Brain microvascular endothelial cell (primary cell): ENCODE measurements around the gene ACTRT2.

Experiments used
- DNase-seq: peaks from one replicate; pipeline ENCODE4 v3.0.0-alpha.2; 2020
- H3K27ac ChIP-seq: fragments of 250-450 bp; sonication (Bioruptor Pico); 2 replicates; pipeline ENCODE4 v1.5.1; 2020; ENCODE audit warnings: mild to moderate bottlenecking, moderate library complexity
- H3K27me3 ChIP-seq: fragments of 250-450 bp; sonication (Bioruptor Pico); replicated peaks from 2 replicates; pipeline ENCODE4 v1.5.1; 2020; ENCODE audit warnings: mild to moderate bottlenecking
- H3K36me3 ChIP-seq: fragments of 250-450 bp; sonication (Bioruptor Pico); replicated peaks from 2 replicates; pipeline ENCODE4 v1.5.1; 2020; ENCODE audit warnings: mild to moderate bottlenecking
- H3K4me3 ChIP-seq: 2 replicates; pipeline ENCODE4 v1.5.1; 2011; ENCODE audit warnings: low read depth, mild to moderate bottlenecking, control low read depth, low read length, moderate library complexity
- CTCF ChIP-seq: IDR thresholded peaks from 2 replicates; pipeline ENCODE4 v1.5.1; 2011; ENCODE audit warnings: low read depth, mild to moderate bottlenecking, moderate library complexity, low read length, control low read depth, inconsistent platforms; ENCODE audit errors: missing control alignments
- in situ Hi-C: cut with HindIII; loops from 2 replicates; pipeline ENCODE4 v1.10.0; 2017; ENCODE audit warnings: low sequenced_read_pairs, low pct_ligation_motif_present

Gene ACTRT2

GRCh38 chr1:3061566-3061965, 40.3 kb downstream of the ACTRT2 start:
- no peak for TF ChIP-seq CTCF
- H3K36me3 ChIP-seq: no peaks in the 10 kb centered on the region
- in situ Hi-C loops: loop anchor here (25.0 kb wide), 1 partner anchor 351 kb away; no protein-coding TSS in a partner anchor
- DNase-seq: no peak
- no peak overlapping the region for H3K27ac ChIP-seq
- H3K4me3 ChIP-seq: no peak overlapping the region
- peaks cover 48% of the 10 kb centered on the region for H3K27me3 ChIP-seq

GRCh38 chr1:3061981-3062615, 40.8 kb downstream of the ACTRT2 start:
- Histone ChIP-seq H3K36me3 (no peaks in the 10 kb centered on the region), H3K27ac (no peak overlapping the region), H3K4me3 (no peak overlapping the region), H3K27me3 (peaks cover 53% of the 10 kb centered on the region)
- in situ Hi-C loops: loop anchor here (25.0 kb wide), 1 partner anchor 350 kb away; no protein-coding TSS in a partner anchor
- no peak for TF ChIP-seq CTCF
- no peak for DNase-seq

- H3K27ac ChIP-seq: no peak overlapping the region
- H3K36me3 ChIP-seq: no peaks in the 10 kb centered on the region
- no peak for DNase-seq
- peaks cover 60% of the 10 kb centered on the region for H3K27me3 ChIP-seq
- in situ Hi-C loops: loop anchor here (25.0 kb wide), 1 partner anchor 350 kb away; no protein-coding TSS in a partner anchor
- no peak overlapping the region for H3K4me3 ChIP-seq
- no peak for TF ChIP-seq CTCF
These were observed 41.5 kb downstream of the ACTRT2 start for GRCh38 chr1:3062616-3063378.

- DNase-seq: no peak
- Histone ChIP-seq H3K36me3 (no peaks in the 10 kb centered on the region), H3K4me3 (no peak overlapping the region), H3K27ac (no peak overlapping the region), H3K27me3 (peaks cover 66% of the 10 kb centered on the region)
- TF ChIP-seq CTCF: no peak
- in situ Hi-C loops: loop anchor here (25.0 kb wide), 1 partner anchor 349 kb away; no protein-coding TSS in a partner anchor
These were observed 42.4 kb downstream of the ACTRT2 start for GRCh38 chr1:3063379-3064295.

- TF ChIP-seq CTCF: no peak
- H3K36me3 ChIP-seq: no peaks in the 10 kb centered on the region
These were observed 43.1 kb downstream of the ACTRT2 start for GRCh38 chr1:3064296-3064850.

More at GRCh38 chr1:3064296-3064850, 43.1 kb downstream of the ACTRT2 start:
- Histone ChIP-seq H3K27me3 (peaks cover 70% of the 10 kb centered on the region), H3K27ac (no peak overlapping the region), H3K4me3 (no peak overlapping the region)
- in situ Hi-C loops: loop anchor here (25.0 kb wide), 1 partner anchor 348 kb away; no protein-coding TSS in a partner anchor
- no peak for DNase-seq
